K562 (cell line): Measurements from ENCODE around the gene CSKMT. TPM values are rescaled to one million over a fixed set of nuclear protein-coding genes. Genes with fewer than 3 reads are reported as not detected.

Experiments
- CHD2 ChIP-seq: IDR thresholded peaks from 2 replicates; pipeline ENCODE4 v1.6.1; 2011; ENCODE audit warnings: low read depth, low read length
- MGA ChIP-seq: fragments of 450-650 bp; IDR thresholded peaks from 2 replicates; pipeline ENCODE4 v1.6.1; 2016; ENCODE audit warnings: mild to moderate bottlenecking, moderate library complexity
- PRMT5 ChIP-seq: sonication (generic); formaldehyde crosslinking; IDR thresholded peaks from 2 replicates; pipeline ENCODE4 v1.5.0; 2020; ENCODE audit warnings: missing genetic modification reagents
- ZNF140 ChIP-seq: fragments of 250-450 bp; sonication (Bioruptor Pico); IDR thresholded peaks from 2 replicates; pipeline ENCODE4 v1.8.0; 2021; ENCODE audit warnings: moderate library complexity, mild to moderate bottlenecking, inconsistent platforms
- polyA plus RNA-seq, 8 experiments: library from polyadenylated mRNA; depleted of rRNA in 4 of 8; stranded (reverse) in 5 of 8; unstranded in 3 of 8; fragments of >200 nt; fragmentation: Nextera tagmentation in 2 of 8; fragmentation: Illumina TruSeq in 1 of 8; extraction: Ambion mirVana in 2 of 8; extraction: Trizol in 1 of 8; gene quantifications; 2 replicates each; pipeline versions ENCODE4 v1.2.1 to v1.2.3, GENCODE V29; 2011 to 2014; ENCODE audit warnings: inconsistent platforms in 1 of 8, missing spikeins in 1 of 8
- total RNA-seq, 7 experiments: library from RNA; depleted of rRNA in 6 of 7; stranded (reverse); fragments of >200 nt in 6 of 7; fragmentation: Illumina TruSeq in 2 of 7; extraction: Trizol in 2 of 7; gene quantifications; 2 replicates each; pipeline versions ENCODE4 v1.2.1 to v1.2.3, GENCODE V29; 2011 to 2021; ENCODE audit warnings: low replicate concordance in 1 of 7
- TF ChIP-seq, protein P1 (sequence below): fragments of 200-800 bp; sonication (Bioruptor generic); IDR thresholded peaks from 2 replicates; pipeline ENCODE4 v1.6.1; 2016; ENCODE audit warnings: missing genetic modification characterization, missing compliant biosample characterization
- TF ChIP-seq, protein P2 (sequence below): sonication (generic); formaldehyde crosslinking; IDR thresholded peaks from 2 replicates; pipeline ENCODE4 v1.8.0; 2022; ENCODE audit warnings: missing genetic modification reagents, mild to moderate bottlenecking, borderline replicate concordance

The CSKMT gene
- total and polyA plus RNA-seq, 9 of the 15 experiments (the other 6 are each of a cell fraction or from before 2014, with no cell fraction given): 10.3 to 108 (median 27.2) TPM

DNA sequence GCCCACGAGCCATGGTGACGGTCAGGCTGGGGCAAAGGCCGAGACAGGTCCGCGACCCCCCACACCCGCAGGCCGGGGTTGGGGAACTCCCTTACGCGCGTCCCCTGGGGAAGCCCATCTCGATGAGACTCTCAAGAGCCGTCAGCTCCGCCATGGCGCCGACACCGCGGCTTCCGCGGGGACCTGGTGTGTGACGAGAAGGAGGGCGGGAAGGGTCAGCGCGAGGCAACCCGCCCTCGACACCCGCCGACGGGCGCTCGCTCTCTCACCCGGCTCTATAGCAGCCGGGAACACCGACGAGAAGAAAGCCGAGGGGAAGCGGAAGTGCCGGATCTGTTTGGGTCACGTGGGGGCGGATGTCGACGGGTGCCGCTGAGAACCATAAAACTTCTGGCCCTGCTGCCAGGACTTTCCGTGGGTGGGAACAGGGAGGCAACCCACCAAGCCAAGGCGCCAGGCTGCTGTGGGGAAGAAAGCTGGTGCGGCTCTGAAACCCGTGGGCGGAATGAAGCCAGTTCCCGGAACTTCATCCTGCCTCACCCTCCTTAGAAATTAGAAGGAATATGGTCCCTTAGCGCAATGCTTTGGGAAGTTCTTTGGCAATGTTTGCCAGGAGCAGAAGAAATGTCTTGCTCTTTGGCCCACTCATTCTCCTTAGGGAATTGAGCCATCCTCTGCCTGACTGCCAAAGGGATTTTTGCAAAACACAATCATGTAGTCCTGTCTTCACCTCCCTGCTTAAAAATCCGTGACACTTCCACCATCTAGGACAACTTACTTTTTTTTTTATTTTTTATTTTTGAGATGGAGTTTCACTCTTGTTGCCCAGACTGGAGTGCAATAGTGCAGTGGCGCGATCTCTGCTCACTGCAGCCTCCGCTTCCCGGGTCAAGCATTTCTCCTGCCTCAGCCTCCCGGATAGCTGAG is 13.9 kb downstream of the CSKMT start, which contains the start of gene UBXN1 (continued):
- no peak for TF ChIP-seq PRMT5 (CRISPR knock-in tag)
- TF ChIP-seq, protein P1, sequence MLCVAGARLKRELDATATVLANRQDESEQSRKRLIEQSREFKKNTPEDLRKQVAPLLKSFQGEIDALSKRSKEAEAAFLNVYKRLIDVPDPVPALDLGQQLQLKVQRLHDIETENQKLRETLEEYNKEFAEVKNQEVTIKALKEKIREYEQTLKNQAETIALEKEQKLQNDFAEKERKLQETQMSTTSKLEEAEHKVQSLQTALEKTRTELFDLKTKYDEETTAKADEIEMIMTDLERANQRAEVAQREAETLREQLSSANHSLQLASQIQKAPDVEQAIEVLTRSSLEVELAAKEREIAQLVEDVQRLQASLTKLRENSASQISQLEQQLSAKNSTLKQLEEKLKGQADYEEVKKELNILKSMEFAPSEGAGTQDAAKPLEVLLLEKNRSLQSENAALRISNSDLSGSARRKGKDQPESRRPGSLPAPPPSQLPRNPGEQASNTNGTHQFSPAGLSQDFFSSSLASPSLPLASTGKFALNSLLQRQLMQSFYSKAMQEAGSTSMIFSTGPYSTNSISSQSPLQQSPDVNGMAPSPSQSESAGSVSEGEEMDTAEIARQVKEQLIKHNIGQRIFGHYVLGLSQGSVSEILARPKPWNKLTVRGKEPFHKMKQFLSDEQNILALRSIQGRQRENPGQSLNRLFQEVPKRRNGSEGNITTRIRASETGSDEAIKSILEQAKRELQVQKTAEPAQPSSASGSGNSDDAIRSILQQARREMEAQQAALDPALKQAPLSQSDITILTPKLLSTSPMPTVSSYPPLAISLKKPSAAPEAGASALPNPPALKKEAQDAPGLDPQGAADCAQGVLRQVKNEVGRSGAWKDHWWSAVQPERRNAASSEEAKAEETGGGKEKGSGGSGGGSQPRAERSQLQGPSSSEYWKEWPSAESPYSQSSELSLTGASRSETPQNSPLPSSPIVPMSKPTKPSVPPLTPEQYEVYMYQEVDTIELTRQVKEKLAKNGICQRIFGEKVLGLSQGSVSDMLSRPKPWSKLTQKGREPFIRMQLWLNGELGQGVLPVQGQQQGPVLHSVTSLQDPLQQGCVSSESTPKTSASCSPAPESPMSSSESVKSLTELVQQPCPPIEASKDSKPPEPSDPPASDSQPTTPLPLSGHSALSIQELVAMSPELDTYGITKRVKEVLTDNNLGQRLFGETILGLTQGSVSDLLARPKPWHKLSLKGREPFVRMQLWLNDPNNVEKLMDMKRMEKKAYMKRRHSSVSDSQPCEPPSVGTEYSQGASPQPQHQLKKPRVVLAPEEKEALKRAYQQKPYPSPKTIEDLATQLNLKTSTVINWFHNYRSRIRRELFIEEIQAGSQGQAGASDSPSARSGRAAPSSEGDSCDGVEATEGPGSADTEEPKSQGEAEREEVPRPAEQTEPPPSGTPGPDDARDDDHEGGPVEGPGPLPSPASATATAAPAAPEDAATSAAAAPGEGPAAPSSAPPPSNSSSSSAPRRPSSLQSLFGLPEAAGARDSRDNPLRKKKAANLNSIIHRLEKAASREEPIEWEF (CRISPR knock-in tag): no peak
- TF ChIP-seq, protein P2, sequence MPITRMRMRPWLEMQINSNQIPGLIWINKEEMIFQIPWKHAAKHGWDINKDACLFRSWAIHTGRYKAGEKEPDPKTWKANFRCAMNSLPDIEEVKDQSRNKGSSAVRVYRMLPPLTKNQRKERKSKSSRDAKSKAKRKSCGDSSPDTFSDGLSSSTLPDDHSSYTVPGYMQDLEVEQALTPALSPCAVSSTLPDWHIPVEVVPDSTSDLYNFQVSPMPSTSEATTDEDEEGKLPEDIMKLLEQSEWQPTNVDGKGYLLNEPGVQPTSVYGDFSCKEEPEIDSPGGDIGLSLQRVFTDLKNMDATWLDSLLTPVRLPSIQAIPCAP (CRISPR knock-in tag): no peak
- TF ChIP-seq ZNF140 (CRISPR knock-in tag): no peak
- peak; percentile 68 for TF ChIP-seq MGA
- TF ChIP-seq CHD2: peak; percentile 11; the same call in 1 of the 2 replicates
